DMS 273 (cell line): ENCODE data around the gene NTMT2.
"Not testable (repeated sequence)": the region's sequence is repeated elsewhere in the genome, so short reads cannot be mapped to it uniquely, and the experiment has no call there.

Experiments used
- DNase-seq: peaks from one replicate; lab custom pipeline; 2025; ENCODE audit not compliant: unreplicated experiment; lab: John Stamatoyannopoulos, UW

The NTMT2 gene

GRCh38 chr1:170145770-170146676 lies at the start of gene NTMT2:
Gene NTMT2, plus strand, starts transcription at chr1:170145959. Its CDS starts 149 bp downstream, at chr1:170146108.
- no peak for DNase-seq

DNA sequence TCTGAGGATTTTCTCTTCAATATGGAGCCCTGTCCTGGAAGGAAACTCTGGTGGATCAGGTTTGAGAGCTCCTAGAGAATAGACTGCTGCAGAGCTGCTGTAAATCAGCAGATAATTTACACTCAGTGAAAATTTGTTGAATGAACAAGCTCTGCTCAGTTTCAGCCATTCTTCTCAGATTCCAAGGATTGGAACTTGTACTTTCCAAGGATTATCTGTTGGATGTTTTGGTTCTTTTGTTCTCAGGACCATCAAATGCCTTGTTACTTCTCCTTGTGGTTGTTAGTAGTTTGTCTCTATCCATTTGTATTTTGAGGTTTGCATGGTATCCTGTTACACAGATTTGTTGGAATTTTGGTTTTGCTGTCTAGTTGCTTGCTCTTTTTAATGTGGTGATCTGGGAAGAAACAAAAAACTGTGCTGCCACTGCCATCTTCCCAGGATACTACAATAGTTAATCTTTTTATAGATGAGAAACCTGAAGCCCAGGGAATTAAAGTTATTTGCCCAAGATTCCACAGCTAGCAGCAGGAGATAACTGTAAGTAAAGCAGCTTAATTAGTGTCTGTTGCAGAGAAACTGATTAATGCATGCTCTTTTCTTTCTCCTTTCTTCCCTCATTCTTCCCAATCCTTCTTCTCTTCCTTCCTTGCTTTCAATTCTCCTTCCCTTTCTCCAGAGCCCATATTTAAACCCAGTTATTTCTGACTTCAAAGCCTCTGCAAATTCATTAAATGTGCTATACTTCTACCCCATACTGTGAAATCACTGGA lies 49.6 kb upstream of the NTMT2 start:
- DNase-seq: no peak

DNA sequence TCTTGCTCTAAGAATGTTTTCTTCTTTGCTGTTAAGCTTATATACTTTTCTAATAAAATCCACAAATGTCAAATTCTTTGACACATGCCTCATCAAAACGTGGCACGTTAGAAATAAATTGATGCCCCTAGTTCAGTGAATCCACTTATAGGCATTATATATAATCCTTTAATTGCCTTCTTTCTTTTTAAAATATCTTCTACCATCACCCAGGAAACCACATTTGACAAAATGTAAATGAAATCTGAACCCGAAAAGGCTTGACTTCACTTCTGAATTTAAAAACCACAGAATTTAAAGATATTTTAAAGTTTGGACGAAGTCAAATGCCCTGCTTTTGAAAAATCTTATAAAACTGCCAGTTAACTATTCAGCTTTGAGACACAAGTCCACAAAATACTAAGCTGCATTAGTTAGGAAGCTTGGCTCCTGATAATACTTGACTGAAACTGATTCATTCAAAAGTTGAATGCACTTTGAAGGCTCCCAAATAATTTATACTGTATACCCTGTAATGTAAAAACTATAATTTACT lies 48.9 kb upstream of the NTMT2 start:
- DNase-seq: no peak

GRCh38 chr1:170097449-170097948 lies 48.3 kb upstream of the NTMT2 start:
- no peak for DNase-seq

DNA sequence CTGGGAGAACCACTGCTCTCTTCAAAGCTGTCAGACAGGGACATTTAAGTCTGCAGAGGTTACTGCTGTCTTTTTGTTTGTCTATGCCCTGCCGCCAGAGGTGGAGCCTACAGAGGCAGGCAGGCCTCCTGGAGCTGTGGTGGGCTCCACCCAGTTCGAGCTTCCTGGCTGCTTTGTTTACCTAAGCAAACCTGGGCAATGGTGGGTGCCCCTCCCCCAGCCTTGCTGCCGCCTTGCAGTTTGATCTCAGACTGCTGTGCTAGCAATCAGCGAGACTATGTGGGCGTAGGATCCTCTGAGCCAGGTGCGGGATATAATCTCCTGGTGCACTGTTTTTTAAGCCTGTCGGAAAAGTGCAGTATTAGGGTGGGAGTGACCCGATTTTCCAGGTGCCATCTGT lies 32.6 kb upstream of the NTMT2 start:
- DNase-seq: not testable (repeated sequence)

DNA sequence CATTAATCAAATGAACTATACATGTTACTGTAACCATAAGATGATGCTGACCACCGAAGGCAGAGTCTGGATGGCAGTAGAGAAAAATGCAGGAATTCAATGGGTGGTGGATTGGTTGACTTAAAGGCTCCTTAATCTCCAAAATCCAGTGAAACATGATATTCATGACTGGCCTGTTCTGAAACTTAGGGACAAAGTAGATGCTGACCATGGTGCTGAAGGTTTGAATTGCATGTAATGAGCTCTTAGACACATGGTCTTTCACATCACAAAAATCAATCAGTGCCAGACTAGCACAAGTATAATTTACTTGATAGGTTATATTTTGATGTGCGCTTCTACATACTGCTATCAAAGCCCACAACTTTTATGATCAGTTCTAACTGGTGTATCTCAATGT lies 30.9 kb upstream of the NTMT2 start:
- no peak for DNase-seq

DNA sequence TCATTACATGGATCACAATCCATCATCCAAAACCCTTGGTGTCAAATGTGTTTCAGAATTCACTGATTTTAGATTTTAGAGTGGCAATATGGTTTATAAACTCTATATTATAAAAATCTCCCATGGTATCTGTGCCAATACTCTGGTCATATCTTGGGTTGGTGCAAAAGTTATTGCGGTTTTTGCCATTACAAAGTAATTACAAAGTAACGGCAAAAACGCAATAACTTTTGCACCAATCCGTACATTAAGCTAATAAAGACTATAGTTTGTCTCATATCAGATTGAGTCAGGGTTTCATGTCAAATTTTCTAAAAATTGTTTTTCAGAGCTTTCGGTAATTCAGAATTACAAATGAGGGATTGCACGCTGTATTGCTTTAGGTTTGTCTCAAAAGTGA lies 23.4 kb upstream of the NTMT2 start:
- DNase-seq: no peak

GRCh38 chr1:170125269-170125668 lies 20.5 kb upstream of the NTMT2 start:
- DNase-seq: no peak

DNA sequence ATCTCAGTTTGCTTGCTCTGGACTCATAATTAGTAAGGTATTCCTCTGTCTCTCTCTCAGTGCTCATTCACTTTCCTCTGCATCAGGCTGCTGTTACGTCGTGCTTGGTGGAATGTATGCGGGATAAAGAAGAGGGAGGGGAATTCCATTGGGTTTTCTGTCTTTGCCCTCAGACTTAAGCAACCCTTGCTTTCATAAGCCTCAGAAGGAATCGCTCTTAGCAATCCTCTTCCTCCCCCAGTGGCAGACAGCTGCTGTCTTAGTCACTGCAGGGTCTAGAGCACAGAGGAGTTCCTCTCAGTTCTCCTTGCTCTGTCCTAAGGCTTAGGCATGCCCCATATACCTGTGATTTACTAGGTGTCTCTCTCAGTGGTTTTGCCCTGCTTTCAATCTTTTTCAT lies 19.1 kb upstream of the NTMT2 start:
- no peak for DNase-seq

DNA sequence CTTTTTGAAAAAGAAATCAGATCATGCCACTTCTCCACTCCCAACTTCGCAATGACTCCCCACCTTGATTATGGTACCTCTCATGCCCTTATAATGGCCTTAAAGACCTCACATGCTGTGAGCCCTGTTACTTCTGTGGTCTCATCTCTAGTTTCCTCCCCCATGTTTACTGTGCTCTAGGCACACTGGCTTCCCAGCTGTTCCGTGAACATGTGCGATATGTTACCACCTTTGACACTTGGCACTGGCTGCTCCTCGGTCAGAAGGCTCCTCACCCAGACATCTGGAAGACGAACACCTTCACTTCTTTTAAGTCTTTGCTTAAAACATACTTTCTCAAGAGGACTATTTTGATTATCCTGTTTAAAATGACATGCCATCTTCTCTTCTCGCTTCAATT lies 14.3 kb upstream of the NTMT2 start:
- no peak for DNase-seq

DNA sequence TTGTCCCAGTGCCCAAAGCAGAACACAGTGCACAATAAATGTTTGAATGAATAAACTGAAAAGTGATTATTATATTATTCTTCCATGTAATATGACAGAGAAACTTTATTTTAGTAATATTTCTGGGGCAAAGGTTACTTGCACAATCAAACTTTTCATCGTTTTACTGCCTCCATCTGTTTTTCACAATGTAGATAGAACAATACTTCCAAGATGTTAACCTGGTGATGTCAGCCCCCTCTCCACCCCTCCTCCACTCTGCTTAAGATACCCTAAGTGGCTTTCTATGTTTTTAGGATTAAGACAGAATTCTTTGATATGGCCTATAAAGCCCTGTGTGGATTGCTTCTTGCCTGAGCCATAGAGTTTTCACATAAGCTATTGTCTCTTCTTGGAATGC lies 13.8 kb upstream of the NTMT2 start:
- no peak for DNase-seq

DNA sequence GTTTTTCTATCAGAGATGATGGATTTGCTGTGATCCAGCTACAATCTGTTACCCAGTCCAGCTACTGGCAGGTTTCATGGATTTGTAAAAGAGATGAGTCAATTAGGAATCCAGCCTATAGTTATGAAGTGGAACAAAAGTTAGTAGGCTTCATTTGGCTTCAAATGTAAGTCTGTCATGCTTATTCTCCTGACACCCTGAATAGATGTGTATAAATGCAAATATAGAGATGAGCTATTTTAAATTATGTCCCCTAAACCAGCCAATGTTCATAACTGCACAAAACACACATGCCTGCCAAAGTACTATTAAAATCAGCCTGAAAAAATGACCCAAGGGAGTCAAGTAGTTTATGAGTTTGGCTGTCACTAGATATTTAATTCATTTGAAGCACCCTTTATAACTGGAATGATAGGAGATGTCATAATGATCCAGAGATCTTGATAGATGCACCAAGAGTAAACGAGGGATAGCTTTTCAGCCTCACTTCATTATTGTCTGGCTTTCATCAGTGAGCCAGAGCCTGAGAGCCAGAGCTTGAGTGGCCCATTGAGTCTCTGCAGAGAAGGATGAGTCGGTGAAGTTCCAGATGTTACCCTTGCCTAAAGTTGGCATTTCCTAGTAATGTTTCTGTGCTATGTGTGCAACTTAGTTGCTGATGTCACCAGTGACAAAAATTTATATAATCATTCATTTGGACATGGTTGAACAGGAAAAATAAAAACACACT lies 11.8 kb upstream of the NTMT2 start:
- no peak for DNase-seq

GRCh38 chr1:170134521-170134920 lies 11.2 kb upstream of the NTMT2 start:
- no peak for DNase-seq

GRCh38 chr1:170140371-170140770 lies 5.4 kb upstream of the NTMT2 start:
- DNase-seq: no peak

DNA sequence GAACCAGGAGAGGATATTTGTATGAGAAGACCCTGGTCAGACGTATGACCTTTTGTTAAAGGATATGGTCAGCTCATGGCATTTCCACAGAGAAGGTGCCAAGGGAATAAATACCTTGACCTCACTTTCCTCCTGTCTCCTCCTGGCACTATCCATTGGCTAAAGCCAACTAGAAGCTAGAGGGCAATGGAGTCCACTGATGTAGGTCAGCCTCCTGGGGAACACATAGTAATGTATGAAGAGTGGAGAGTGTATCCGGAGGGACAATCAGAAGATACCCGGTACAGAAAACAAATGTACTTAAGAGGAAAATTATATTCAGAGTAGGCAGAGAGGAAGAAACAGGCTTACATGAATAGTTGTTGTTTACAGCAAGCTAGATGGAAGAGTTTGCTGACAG lies 698 bp upstream of the NTMT2 start:
- no peak for DNase-seq

- DNase-seq: no peak
Measured at GRCh38 chr1:170146720-170147263, 1.0 kb downstream of the NTMT2 start.

DNA sequence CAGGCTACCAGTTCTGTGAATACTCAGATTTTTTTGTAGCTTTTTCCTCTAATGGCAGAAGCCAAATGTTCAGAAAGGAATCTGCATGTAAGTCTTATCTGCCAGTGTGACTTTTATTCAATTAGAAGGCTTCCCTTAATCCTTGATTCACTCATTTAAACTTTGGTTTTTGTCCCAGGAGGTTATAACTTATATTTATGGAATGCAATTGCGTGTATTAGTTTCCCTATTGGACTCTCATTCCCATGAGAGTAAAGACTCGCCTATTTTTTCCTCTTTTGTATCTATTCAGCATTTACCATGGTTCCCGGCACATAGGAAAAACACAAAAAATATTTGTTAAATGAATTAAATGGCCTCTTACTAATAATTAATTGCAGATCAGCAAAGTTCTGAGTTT lies 3.5 kb downstream of the NTMT2 start:
- no peak for DNase-seq

DNA sequence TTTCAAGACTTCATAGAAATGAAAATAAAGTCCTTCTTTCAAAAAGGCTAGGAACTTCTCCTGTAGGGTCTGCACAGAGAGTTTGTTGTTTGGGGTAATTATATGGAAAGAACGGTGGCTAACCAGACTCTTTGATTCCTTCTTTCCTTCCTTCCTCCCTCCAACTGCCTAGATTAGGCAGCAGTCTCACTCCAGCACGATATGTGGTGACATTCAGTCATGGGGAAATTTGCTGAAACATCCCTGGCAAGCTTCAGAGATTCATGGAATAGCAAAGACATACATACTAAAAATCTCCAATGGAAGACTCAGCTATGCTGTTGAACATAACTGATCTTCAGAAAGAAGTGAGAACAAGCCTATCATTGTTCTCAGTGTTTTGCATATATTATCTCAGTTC lies 4.3 kb downstream of the NTMT2 start:
- no peak for DNase-seq

DNA sequence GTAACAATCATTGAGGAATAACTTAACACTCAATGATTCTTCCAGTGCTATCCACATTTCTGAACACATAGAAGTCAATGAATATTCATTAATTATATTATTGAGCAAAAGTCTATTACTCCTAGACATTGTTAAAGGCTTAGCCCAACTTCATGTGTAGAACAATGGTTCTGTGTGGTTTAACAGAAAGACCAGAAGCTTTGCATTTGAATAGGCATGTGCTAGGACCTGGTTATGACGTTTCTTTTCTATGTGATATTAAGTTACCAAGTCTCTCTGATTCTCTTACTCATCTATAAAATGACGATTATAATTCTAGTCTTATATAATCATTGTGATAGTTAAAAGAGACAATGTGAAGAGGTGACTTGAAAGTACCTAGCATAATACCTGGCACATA lies 5.2 kb downstream of the NTMT2 start:
- no peak for DNase-seq

GRCh38 chr1:170153417-170153816 lies 7.7 kb downstream of the NTMT2 start:
- DNase-seq: no peak

GRCh38 chr1:170155055-170155454 lies 9.3 kb downstream of the NTMT2 start:
- no peak for DNase-seq
